Left ventricle myocardium superior (tissue), 1 donor: ENCODE data around the gene ADAMTS17. TPM values are rescaled to one million over a fixed set of nuclear protein-coding genes. Genes with fewer than 3 reads are reported as not detected.

Experiments
- ATAC-seq: fragments of 200-7000 bp; cut with Tn5 transposase; one replicate; pipeline ENCODE4 v1.9.1; 2020; ENCODE audit warnings: mild to moderate bottlenecking, moderate library complexity
- DNase-seq: peaks from one replicate; pipeline ENCODE4 v3.0.0-alpha.2; 2020
- intact Hi-C: fragments of 100-400 bp; cut with micrococcal nuclease; formaldehyde crosslinking; loops from one replicate; pipeline ENCODE4 v1.11.0; 2022
- total RNA-seq: library from RNA; stranded (reverse); fragmentation: NEBNext Ultra II Directional; extraction: Animal tissue kit (Norgen Biotek cat#: 25700); gene quantifications from one replicate; pipeline ENCODE4 v1.2.1, GENCODE V29; 2021
- donor health status: DM: no; HTN: yes; CAD: no; lungs with severe emphysema.

Gene ADAMTS17
- total RNA-seq, 1 donor from 2014 or later: 2.9 TPM

- ATAC-seq (no peak), DNase-seq (no peak)
- intact Hi-C loops: no loop called here
Measured at GRCh38 chr15:100215031-100215842, 126.5 kb downstream of the ADAMTS17 start.

GRCh38 chr15:100211855-100212850 lies 129.6 kb downstream of the ADAMTS17 start:
- DNase-seq: no peak
- no peak for ATAC-seq
- intact Hi-C loops: no loop called here

GRCh38 chr15:100210338-100210737 lies 131.4 kb downstream of the ADAMTS17 start:
- intact Hi-C loops: no loop called here
- no peak for DNase-seq
- no peak for ATAC-seq

- intact Hi-C loops: no loop called here
- no peak for ATAC-seq
- no peak for DNase-seq
Measured at GRCh38 chr15:100208921-100209603, 132.7 kb downstream of the ADAMTS17 start.

- peak; percentile 91 for ATAC-seq
- no peak for DNase-seq
- intact Hi-C loops: no loop called here
Measured at GRCh38 chr15:100207053-100207452, 134.7 kb downstream of the ADAMTS17 start.

- intact Hi-C loops: no loop called here
- ATAC-seq (no peak), DNase-seq (no peak)
Measured at GRCh38 chr15:100206643-100207042, 135.1 kb downstream of the ADAMTS17 start.

- no peak for DNase-seq
- ATAC-seq: no peak
- intact Hi-C loops: no loop called here
Measured at GRCh38 chr15:100205549-100206295, 136.1 kb downstream of the ADAMTS17 start.

GRCh38 chr15:100204771-100205170 lies 137.0 kb downstream of the ADAMTS17 start:
- intact Hi-C loops: no loop called here
- no peak for ATAC-seq
- DNase-seq: no peak

- ATAC-seq: no peak
- no peak for DNase-seq
- intact Hi-C loops: no loop called here
Measured at GRCh38 chr15:100204211-100204610, 137.6 kb downstream of the ADAMTS17 start.

- intact Hi-C loops: no loop called here
- no peak for ATAC-seq
Measured at GRCh38 chr15:100202309-100202960, 139.3 kb downstream of the ADAMTS17 start.

GRCh38 chr15:100201376-100202280 lies 140.1 kb downstream of the ADAMTS17 start:
- DNase-seq: no peak
- intact Hi-C loops: no loop called here
- no peak for ATAC-seq

More at GRCh38 chr15:100202309-100202960, 139.3 kb downstream of the ADAMTS17 start:
- no peak for DNase-seq

- no peak for ATAC-seq
- intact Hi-C loops: no loop called here
- DNase-seq: no peak
Measured at GRCh38 chr15:100200287-100200880, 141.4 kb downstream of the ADAMTS17 start.

GRCh38 chr15:100199711-100200286 lies 142.0 kb downstream of the ADAMTS17 start:
- intact Hi-C loops: no loop called here
- no peak for ATAC-seq
- no peak for DNase-seq

- intact Hi-C loops: no loop called here
- DNase-seq (no peak), ATAC-seq (no peak)
Measured at GRCh38 chr15:100198442-100198841, 143.3 kb downstream of the ADAMTS17 start.

GRCh38 chr15:100196326-100197058 lies 145.3 kb downstream of the ADAMTS17 start:
- intact Hi-C loops: no loop called here
- DNase-seq (no peak), ATAC-seq (no peak)

GRCh38 chr15:100194996-100195395 lies 146.8 kb downstream of the ADAMTS17 start:
- DNase-seq: no peak
- no peak for ATAC-seq
- intact Hi-C loops: no loop called here
